Stimulated activated CD8-positive, alpha-beta memory T cell treated with anti-CD3 and anti-CD28 coated beads, Interleukin-15, amount 100 ng/mL, for 48 hours (primary cell): ENCODE measurements around the gene STX7.

Experiments
- DNase-seq, 2 donors: peaks; one replicate each; pipeline ENCODE4 v3.0.0-alpha.2; 2020; ENCODE audit warnings: low read depth in 2 of 2

The STX7 gene

GRCh38 chr6:132478266-132478665, 34.6 kb downstream of the STX7 start:
- no peak for DNase-seq

- DNase-seq, result no peak
Observed at GRCh38 chr6:132476688-132477087, 36.2 kb downstream of the STX7 start.

GRCh38 chr6:132475925-132476324, 37.0 kb downstream of the STX7 start:
- no peak for DNase-seq

GRCh38 chr6:132471787-132472186, 41.1 kb downstream of the STX7 start:
- DNase-seq, result no peak

GRCh38 chr6:132466952-132467351, 46.0 kb downstream of the STX7 start:
- DNase-seq, result no peak

- DNase-seq, result no peak
Observed at GRCh38 chr6:132465530-132466485, 47.1 kb downstream of the STX7 start.

- no peak for DNase-seq
Observed at GRCh38 chr6:132464538-132465256, 48.2 kb downstream of the STX7 start.

GRCh38 chr6:132461958-132462357, 51.0 kb downstream of the STX7 start:
- no peak for DNase-seq

- DNase-seq, result no peak
Observed at GRCh38 chr6:132459605-132459952, 53.3 kb downstream of the STX7 start.

- no peak for DNase-seq
Observed at GRCh38 chr6:132458887-132459604, 53.9 kb downstream of the STX7 start.

- no peak for DNase-seq
Observed at GRCh38 chr6:132456700-132457143, 56.2 kb downstream of the STX7 start.

GRCh38 chr6:132446855-132447241, 66.1 kb downstream of the STX7 start:
- DNase-seq, result no peak

- DNase-seq, result no peak
Observed at GRCh38 chr6:132446141-132446854, 66.6 kb downstream of the STX7 start.

- DNase-seq, result no peak
Observed at GRCh38 chr6:132445201-132445951, 67.5 kb downstream of the STX7 start.

- no peak for DNase-seq
Observed at GRCh38 chr6:132443206-132443605, 69.7 kb downstream of the STX7 start.

GRCh38 chr6:132430110-132430509, 82.8 kb downstream of the STX7 start:
- no peak for DNase-seq

- DNase-seq, result no peak
Observed at GRCh38 chr6:132425176-132425575, 87.7 kb downstream of the STX7 start.

- no peak for DNase-seq
Observed at GRCh38 chr6:132423839-132424238, 89.1 kb downstream of the STX7 start.

- no peak for DNase-seq
Observed at GRCh38 chr6:132418235-132418965, 94.5 kb downstream of the STX7 start.

GRCh38 chr6:132414761-132415160, 98.2 kb downstream of the STX7 start:
- DNase-seq, result no peak
